Measurements from ENCODE around the gene NR4A1. TPM values are rescaled to one million over a fixed set of nuclear protein-coding genes. Genes with fewer than 3 reads are reported as not detected.

The NR4A1 gene
- total RNA-seq, 1 donor from 2014 or later: 24.2 TPM

DNA sequence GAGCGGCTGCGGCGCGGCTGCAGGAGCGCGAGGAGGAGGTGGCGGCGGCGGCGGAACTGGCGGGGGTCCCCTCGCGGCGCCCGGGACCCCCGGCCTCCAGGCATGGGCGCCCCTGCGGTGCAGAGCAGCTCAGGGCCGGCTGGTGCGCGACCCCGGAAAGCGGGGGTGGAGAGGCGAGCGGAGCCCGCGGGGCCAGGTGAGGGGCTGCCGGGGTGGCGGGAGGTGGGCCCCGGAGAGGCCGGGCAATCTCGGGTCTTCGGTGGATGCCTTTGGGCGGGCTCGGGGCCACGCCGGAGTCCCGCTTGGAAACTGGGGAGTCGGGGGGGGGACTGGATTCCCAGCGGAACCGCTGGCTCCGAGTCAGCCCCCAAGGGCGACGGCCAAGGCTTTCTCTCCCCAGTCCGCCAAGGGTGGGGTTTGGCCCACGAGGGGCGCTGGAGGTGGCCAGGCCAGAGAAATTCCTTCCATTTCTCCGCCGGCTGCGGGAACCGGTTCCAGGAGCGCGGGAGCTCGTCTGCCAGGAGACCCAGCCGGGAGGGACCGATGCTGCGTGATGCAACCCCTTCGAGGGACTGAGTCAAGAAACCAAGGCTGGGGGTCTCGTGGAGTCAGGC lies 13.9 kb upstream of the NR4A1 start:
- H3K9me3 Mint-ChIP-seq: no peaks in the 10 kb centered on the region
- peak; percentile 54 for DNase-seq
- peaks cover 78% of the 10 kb centered on the region for H3K4me1 Mint-ChIP-seq
- H3K36me3 Mint-ChIP-seq (ENCODE audit: low read depth): peaks cover 4% of the 10 kb centered on the region
- intact Hi-C loops (cut with micrococcal nuclease): no loop called here
- ChIA-PET POLR2A (interaction anchor here (0.6 to 6.6 kb wide), 10 partner anchors 8 to 81 kb away, joined by 3 to 94 read pairs (median 5); partner anchors contain the start of genes ATG101, NR4A1 and TAMALIN), CTCF (interaction anchor here (1.5 to 4.5 kb wide), 4 partner anchors 8 to 79 kb away, joined by 3 to 31 read pairs (median 5); no protein-coding TSS in a partner anchor)
- peak; percentile 7 for ATAC-seq (ENCODE audit: low read depth)
- peak overlapping the region; percentile 46 for H3K27ac Mint-ChIP-seq
- H3K27me3 Mint-ChIP-seq: no peaks in the 10 kb centered on the region
- H3K4me3 Mint-ChIP-seq: peak overlapping the region; percentile 81
- TF ChIP-seq, protein P1, sequence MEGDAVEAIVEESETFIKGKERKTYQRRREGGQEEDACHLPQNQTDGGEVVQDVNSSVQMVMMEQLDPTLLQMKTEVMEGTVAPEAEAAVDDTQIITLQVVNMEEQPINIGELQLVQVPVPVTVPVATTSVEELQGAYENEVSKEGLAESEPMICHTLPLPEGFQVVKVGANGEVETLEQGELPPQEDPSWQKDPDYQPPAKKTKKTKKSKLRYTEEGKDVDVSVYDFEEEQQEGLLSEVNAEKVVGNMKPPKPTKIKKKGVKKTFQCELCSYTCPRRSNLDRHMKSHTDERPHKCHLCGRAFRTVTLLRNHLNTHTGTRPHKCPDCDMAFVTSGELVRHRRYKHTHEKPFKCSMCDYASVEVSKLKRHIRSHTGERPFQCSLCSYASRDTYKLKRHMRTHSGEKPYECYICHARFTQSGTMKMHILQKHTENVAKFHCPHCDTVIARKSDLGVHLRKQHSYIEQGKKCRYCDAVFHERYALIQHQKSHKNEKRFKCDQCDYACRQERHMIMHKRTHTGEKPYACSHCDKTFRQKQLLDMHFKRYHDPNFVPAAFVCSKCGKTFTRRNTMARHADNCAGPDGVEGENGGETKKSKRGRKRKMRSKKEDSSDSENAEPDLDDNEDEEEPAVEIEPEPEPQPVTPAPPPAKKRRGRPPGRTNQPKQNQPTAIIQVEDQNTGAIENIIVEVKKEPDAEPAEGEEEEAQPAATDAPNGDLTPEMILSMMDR (IDR thresholded peaks at IDR 0.05): no peak

DNA sequence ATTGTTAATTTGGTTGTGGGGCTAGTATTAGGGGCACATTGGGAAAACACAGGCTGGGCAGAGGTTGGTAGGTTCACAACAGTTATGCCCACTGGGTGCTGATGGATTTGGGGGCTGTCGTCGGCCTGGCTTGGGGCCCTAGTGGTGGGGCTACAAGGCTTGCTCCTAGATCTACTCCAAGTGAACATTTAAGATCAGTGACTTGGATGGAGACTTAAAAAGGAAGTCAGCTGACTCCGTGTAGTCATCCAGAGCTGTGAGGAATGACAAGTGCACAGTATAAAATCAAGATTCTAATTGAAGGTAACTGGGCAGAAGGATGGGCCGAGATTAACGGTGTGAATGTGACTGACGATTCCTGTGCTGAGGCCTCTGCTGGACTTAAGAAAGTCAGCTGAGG lies 12.8 kb upstream of the NR4A1 start:
- Mint-ChIP-seq H3K36me3 (ENCODE audit: low read depth) (peaks cover 6% of the 10 kb centered on the region), H3K27ac (peak overlapping the region; percentile 26), H3K4me1 (peaks cover 78% of the 10 kb centered on the region), H3K9me3 (no peaks in the 10 kb centered on the region), H3K4me3 (peak overlapping the region; percentile 81), H3K27me3 (no peaks in the 10 kb centered on the region)
- ChIA-PET CTCF (interaction anchor here (1.5 to 4.5 kb wide), 3 partner anchors 9 to 78 kb away, joined by 3 to 31 read pairs (median 4); no protein-coding TSS in a partner anchor), POLR2A (interaction anchor here (0.6 to 6.6 kb wide), 7 partner anchors 10 to 1463 kb away, joined by 3 to 94 read pairs (median 4); partner anchors contain the start of genes ATG101, NR4A1 and TAMALIN)
- no peak for ATAC-seq (ENCODE audit: low read depth)
- intact Hi-C loops (cut with micrococcal nuclease): no loop called here
- TF ChIP-seq, protein P1 (IDR thresholded peaks at IDR 0.05): no peak
- no peak for DNase-seq

DNA sequence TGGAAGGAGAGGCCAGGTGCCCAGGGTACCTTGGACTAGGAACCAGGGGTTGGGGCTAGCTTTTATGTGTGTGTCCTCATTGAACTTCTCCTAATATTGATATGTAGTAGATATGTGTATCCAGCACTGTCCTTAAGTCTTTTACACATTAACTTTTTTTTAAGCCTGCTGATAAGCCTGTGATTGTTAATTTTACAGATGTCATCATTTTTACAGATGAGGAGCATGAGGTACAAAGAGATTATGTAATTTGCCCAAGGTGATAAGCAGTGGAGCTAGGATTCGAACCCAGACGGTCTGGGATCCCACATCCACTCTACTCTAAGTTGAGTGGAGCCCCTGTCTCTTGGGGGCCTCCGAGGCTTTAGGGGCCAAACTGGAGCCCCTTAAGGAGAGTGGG lies 10.2 kb upstream of the NR4A1 start:
- intact Hi-C loops (cut with micrococcal nuclease): no loop called here
- H3K4me1 Mint-ChIP-seq: peaks cover 72% of the 10 kb centered on the region
- H3K27ac Mint-ChIP-seq: no peak overlapping the region
- CTCF ChIA-PET: interaction anchor here (1.0 to 2.3 kb wide), 4 partner anchors 10 to 41 kb away, joined by 4 to 14 read pairs (median 4); partner anchors contain the start of gene NR4A1
- no peaks in the 10 kb centered on the region for H3K27me3 Mint-ChIP-seq
- no peak for ATAC-seq (ENCODE audit: low read depth)
- H3K36me3 Mint-ChIP-seq (ENCODE audit: low read depth): peaks cover 17% of the 10 kb centered on the region
- no peak overlapping the region for H3K4me3 Mint-ChIP-seq
- H3K9me3 Mint-ChIP-seq: no peaks in the 10 kb centered on the region
- POLR2A ChIA-PET: interaction anchor here (1.9 to 6.6 kb wide), 3 partner anchors 8 to 29 kb away, joined by 6 to 94 read pairs (median 9); partner anchors contain the start of genes ATG101 and NR4A1
- DNase-seq: no peak
- TF ChIP-seq, protein P1 (IDR thresholded peaks at IDR 0.05): no peak

DNA sequence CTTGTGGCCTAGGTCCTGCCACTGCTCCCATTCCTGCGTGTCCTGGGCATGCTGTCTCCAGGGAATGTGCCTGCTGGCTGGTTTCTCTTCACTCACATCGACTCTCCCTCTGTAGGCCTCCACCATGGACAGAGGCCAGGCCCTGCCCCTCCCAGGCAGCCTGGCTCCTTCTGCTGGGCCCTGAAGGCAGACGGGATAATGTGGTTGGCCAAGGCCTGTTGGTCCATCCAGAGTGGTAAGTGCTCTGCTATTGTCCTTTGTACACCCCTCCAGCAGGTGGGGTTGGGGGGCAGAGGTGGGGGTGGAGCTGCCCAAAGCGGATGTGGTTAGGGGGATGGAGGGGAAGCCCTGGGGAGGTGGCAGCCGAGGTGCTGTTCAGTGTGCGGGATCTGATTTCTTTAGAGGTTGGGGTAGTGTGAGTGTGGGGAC lies 9.5 kb upstream of the NR4A1 start:
- H3K27me3 Mint-ChIP-seq: no peaks in the 10 kb centered on the region
- ChIA-PET CTCF (interaction anchor here (1.1 to 2.3 kb wide), 3 partner anchors 9 to 77 kb away, joined by 4 to 14 read pairs (median 5); partner anchors contain the start of gene NR4A1), POLR2A (interaction anchor here (1.1 to 6.6 kb wide), 4 partner anchors 9 to 28 kb away, joined by 3 to 94 read pairs (median 8); partner anchors contain the start of genes ATG101 and NR4A1)
- peaks cover 17% of the 10 kb centered on the region for H3K36me3 Mint-ChIP-seq (ENCODE audit: low read depth)
- H3K27ac Mint-ChIP-seq: peak overlapping the region; percentile 74
- no peaks in the 10 kb centered on the region for H3K9me3 Mint-ChIP-seq
- TF ChIP-seq, protein P1 (IDR thresholded peaks at IDR 0.05): no peak
- DNase-seq (peak; percentile 49), ATAC-seq (ENCODE audit: low read depth) (peak; percentile 65)
- intact Hi-C loops (cut with micrococcal nuclease): loop anchor here (1.0 kb wide), 1 partner anchor 9 kb away; no protein-coding TSS in a partner anchor
- peaks cover 71% of the 10 kb centered on the region for H3K4me1 Mint-ChIP-seq
- peak overlapping the region; percentile 73 for H3K4me3 Mint-ChIP-seq
